A673 (cell line): Measurements from ENCODE around the gene ITPR1. TPM values are rescaled to one million over a fixed set of nuclear protein-coding genes. Genes with fewer than 3 reads are reported as not detected.

Experiments
- BruUV-seq: library from RNA; stranded (reverse); fragments of 400-500 nt; replicated peaks from 2 replicates; lab custom pipeline; 2021; lab: Mats Ljungman, UMichigan
- CTCF ChIA-PET: fragments of 300-600 bp; sonication (Branson Sonifier 250); formaldehyde crosslinking; loops from one replicate; lab custom pipeline; 2022; ENCODE audit warnings: antibody characterized with exemption; lab: Charles Lee
- POLR2A ChIA-PET: fragments of 300-600 bp; sonication (Branson Sonifier 250); formaldehyde crosslinking; loops from one replicate; lab custom pipeline; 2022; ENCODE audit warnings: antibody characterized with exemption; ENCODE audit not compliant: low non-redundant PET; lab: Charles Lee
- DNase-seq: peaks from one replicate; pipeline ENCODE4 v3.0.0-alpha.2; 2015; ENCODE audit warnings: low spot score
- H3K27ac ChIP-seq: fragments of 200-600 bp; sonication (generic); 2 replicates; pipeline ENCODE4 v1.5.1; 2016; ENCODE audit warnings: mixed run types, low read depth, mild to moderate bottlenecking, mixed read lengths, antibody characterized with exemption, low read length; ENCODE audit not compliant: poor library complexity, severe bottlenecking
- H3K27me3 ChIP-seq: fragments of 200-600 bp; sonication (generic); replicated peaks from 2 replicates; pipeline ENCODE4 v1.6.1; 2017; ENCODE audit warnings: mixed run types, low read depth, mild to moderate bottlenecking, mixed read lengths, antibody characterized with exemption, low read length; ENCODE audit not compliant: insufficient read depth, poor library complexity
- H3K36me3 ChIP-seq: fragments of 200-600 bp; sonication (generic); 2 replicates; pipeline ENCODE4 v1.6.1; 2016; ENCODE audit warnings: mixed run types, mild to moderate bottlenecking, mixed read lengths, antibody characterized with exemption, low read length; ENCODE audit not compliant: insufficient read depth, poor library complexity, severe bottlenecking
- H3K4me1 ChIP-seq: fragments of 200-600 bp; sonication (generic); 2 replicates; pipeline ENCODE4 v1.6.1; 2017; ENCODE audit warnings: mixed run types, mild to moderate bottlenecking, mixed read lengths, antibody characterized with exemption, low read length; ENCODE audit not compliant: insufficient read depth, poor library complexity, severe bottlenecking
- H3K4me3 ChIP-seq: fragments of 200-600 bp; sonication (generic); 2 replicates; pipeline ENCODE4 v1.5.1; 2016; ENCODE audit warnings: low read depth, mixed run types, mild to moderate bottlenecking, mixed read lengths, low read length; ENCODE audit not compliant: poor library complexity, severe bottlenecking
- H3K9me3 ChIP-seq: fragments of 200-600 bp; sonication (generic); 2 replicates; pipeline ENCODE4 v1.6.1; 2016; ENCODE audit warnings: mixed run types, low read depth, mild to moderate bottlenecking, mixed read lengths, antibody characterized with exemption, low read length; ENCODE audit not compliant: poor library complexity, severe bottlenecking
- EZH2 ChIP-seq: fragments of 200-600 bp; sonication (generic); IDR thresholded peaks from 2 replicates; pipeline ENCODE4 v1.6.1; 2017; ENCODE audit warnings: borderline replicate concordance, low read depth, mild to moderate bottlenecking, mixed read lengths, antibody characterized with exemption, low read length; ENCODE audit not compliant: poor library complexity, severe bottlenecking
- intact Hi-C: fragments of 100-400 bp; cut with micrococcal nuclease; formaldehyde crosslinking; loops from one replicate; pipeline ENCODE4 v1.10.0; 2022; ENCODE audit not compliant: unreplicated experiment
- total RNA-seq: library from RNA; stranded (reverse); gene quantifications from 2 replicates; pipeline ENCODE4 v1.2.3, GENCODE V29; 2021
- TF ChIP-seq, protein P1 (sequence below): fragments of 300-800, 200-600 bp; sonication (generic); conservative IDR thresholded peaks from 2 replicates; pipeline ENCODE4 v1.5.1; 2017; ENCODE audit warnings: low read depth, mild to moderate bottlenecking, antibody characterized with exemption, low read length, moderate library complexity, mixed read lengths

The ITPR1 gene
- total RNA-seq, 1 experiment from 2014 or later = 8.6 TPM

DNA sequence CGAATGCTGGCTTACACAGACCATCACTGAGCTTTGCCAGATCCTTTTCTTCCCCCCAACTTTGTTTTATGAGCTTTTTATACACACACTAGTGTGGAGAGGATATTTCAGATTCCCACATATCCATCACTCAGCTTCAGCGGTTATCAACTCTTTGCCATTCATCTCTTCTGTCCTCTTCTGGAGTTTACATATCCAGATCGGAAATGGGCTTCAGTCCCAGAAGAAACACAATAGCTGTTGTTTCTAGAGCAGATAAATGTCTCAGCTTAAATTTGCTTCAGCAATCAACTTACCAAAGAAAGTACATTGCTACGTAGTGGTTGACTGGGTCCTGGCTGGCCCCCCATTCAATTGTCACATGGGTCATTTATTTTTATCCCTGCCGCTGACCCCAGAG, 300.2 kb downstream of the ITPR1 start:
- Histone ChIP-seq H3K4me3 (no peak overlapping the region), H3K36me3 (no peaks in the 10 kb centered on the region), H3K4me1 (no peaks in the 10 kb centered on the region), H3K27ac (no peak overlapping the region), H3K9me3 (no peaks in the 10 kb centered on the region), H3K27me3 (no peaks in the 10 kb centered on the region)
- CTCF ChIA-PET = no interaction called here
- DNase-seq = no peak
- intact Hi-C loops = no loop called here
- TF ChIP-seq, protein P1, sequence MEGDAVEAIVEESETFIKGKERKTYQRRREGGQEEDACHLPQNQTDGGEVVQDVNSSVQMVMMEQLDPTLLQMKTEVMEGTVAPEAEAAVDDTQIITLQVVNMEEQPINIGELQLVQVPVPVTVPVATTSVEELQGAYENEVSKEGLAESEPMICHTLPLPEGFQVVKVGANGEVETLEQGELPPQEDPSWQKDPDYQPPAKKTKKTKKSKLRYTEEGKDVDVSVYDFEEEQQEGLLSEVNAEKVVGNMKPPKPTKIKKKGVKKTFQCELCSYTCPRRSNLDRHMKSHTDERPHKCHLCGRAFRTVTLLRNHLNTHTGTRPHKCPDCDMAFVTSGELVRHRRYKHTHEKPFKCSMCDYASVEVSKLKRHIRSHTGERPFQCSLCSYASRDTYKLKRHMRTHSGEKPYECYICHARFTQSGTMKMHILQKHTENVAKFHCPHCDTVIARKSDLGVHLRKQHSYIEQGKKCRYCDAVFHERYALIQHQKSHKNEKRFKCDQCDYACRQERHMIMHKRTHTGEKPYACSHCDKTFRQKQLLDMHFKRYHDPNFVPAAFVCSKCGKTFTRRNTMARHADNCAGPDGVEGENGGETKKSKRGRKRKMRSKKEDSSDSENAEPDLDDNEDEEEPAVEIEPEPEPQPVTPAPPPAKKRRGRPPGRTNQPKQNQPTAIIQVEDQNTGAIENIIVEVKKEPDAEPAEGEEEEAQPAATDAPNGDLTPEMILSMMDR = no peak
- TF ChIP-seq EZH2 = no peak
- BruUV-seq = no TSS peak
- POLR2A ChIA-PET = no interaction called here

DNA sequence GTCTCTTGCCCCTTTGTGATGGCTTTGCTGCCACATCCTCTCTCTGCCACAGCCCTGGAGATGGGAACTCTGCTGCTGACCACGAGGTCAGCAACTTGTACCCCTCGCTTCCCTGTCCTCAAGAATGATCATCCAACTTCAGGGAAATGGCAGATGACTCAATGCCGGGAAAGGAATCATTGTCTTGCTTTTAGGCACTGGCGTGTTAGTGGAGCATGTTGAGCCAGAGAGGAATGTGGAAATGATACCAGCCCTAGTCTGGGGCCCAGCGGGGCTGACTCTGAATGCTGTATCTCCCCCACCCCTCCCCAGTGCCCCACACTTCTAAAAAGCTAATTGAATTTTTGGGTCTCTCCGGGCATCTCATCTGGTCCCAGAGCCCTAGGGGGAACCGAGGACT, 301.2 kb downstream of the ITPR1 start:
- no TSS peak for BruUV-seq
- H3K4me3 ChIP-seq = no peak overlapping the region
- no peak overlapping the region for H3K27ac ChIP-seq
- ChIA-PET CTCF (no interaction called here), POLR2A (no interaction called here)
- H3K27me3 ChIP-seq = no peaks in the 10 kb centered on the region
- TF ChIP-seq, protein P1 = no peak
- no peak for TF ChIP-seq EZH2
- no peaks in the 10 kb centered on the region for H3K4me1 ChIP-seq
- DNase-seq = no peak
- no peaks in the 10 kb centered on the region for H3K9me3 ChIP-seq
- intact Hi-C loops = no loop called here
- H3K36me3 ChIP-seq = no peaks in the 10 kb centered on the region

DNA sequence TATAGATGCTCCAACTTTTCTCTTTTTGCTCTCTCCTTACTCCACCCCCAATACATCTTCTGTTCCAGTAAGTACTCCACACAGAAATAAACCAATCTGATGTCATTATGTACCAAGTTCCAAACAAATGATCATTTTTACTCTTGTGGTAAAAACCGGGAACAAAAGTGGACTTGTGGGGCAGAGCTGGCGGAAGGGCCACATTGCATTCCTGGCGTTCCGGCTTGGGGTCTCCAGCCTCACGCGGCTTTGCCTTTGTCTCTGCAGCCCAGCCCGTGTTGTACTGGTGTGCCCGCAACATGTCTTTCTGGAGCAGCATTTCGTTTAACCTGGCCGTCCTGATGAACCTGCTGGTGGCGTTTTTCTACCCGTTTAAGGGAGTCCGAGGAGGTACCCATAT, 301.6 kb downstream of the ITPR1 start:
- POLR2A ChIA-PET = no interaction called here
- Histone ChIP-seq H3K36me3 (no peaks in the 10 kb centered on the region), H3K4me3 (no peak overlapping the region), H3K27me3 (no peaks in the 10 kb centered on the region), H3K27ac (no peak overlapping the region), H3K4me1 (no peaks in the 10 kb centered on the region), H3K9me3 (no peaks in the 10 kb centered on the region)
- intact Hi-C loops = no loop called here
- CTCF ChIA-PET = no interaction called here
- BruUV-seq = no TSS peak
- DNase-seq = no peak
- TF ChIP-seq, protein P1 = no peak
- TF ChIP-seq EZH2 = no peak
